Fibroblast of lung (primary cell): ENCODE data around the gene TMEM178A. TPM values are rescaled to one million over a fixed set of nuclear protein-coding genes. Genes with fewer than 3 reads are reported as not detected.

Source experiments
- DNase-seq, 2 donors: peaks; one replicate each; pipeline versions ENCODE4 v3.0.0 to v3.0.0-alpha.2; 2010; ENCODE audit warnings: low read depth in 2 of 2
- H2AFZ ChIP-seq: 2 replicates; pipeline ENCODE4 v1.5.1; 2012; ENCODE audit warnings: low read length, control low read depth, inconsistent platforms
- H3K27ac ChIP-seq: 2 replicates; pipeline ENCODE4 v1.5.1; 2011; ENCODE audit warnings: low read length, control low read depth; ENCODE audit not compliant: insufficient read depth
- H3K27me3 ChIP-seq: 2 replicates; pipeline ENCODE4 v1.5.1; 2011; ENCODE audit warnings: mild to moderate bottlenecking, low read length; ENCODE audit not compliant: control insufficient read depth, insufficient read depth
- H3K36me3 ChIP-seq: 2 replicates; pipeline ENCODE4 v1.5.1; 2011; ENCODE audit warnings: low read length; ENCODE audit not compliant: control insufficient read depth, insufficient read depth
- H3K4me1 ChIP-seq: 2 replicates; pipeline ENCODE4 v1.5.1; 2011; ENCODE audit warnings: low read length; ENCODE audit not compliant: control insufficient read depth, insufficient read depth; ENCODE audit errors: extremely low read depth
- H3K4me2 ChIP-seq: 2 replicates; pipeline ENCODE4 v1.5.1; 2011; ENCODE audit warnings: low read length, control low read depth; ENCODE audit not compliant: insufficient read depth; ENCODE audit errors: extremely low read depth
- H3K4me3 ChIP-seq, 4 experiments: fragments of 200-600 bp in 1 of 4; sonication (generic) in 1 of 4; replicated peaks in 1 of 4; 2 replicates each; pipeline ENCODE4 v1.5.1; 2011 to 2016; ENCODE audit warnings: low read length in 4 of 4, low read depth in 3 of 4, mild to moderate bottlenecking in 3 of 4, control low read depth in 2 of 4, inconsistent platforms in 1 of 4, mixed read lengths in 1 of 4; ENCODE audit not compliant: insufficient read depth in 1 of 4; ENCODE audit errors: control extremely low read depth in 1 of 4
- H3K79me2 ChIP-seq: 2 replicates; pipeline ENCODE4 v1.5.1; 2012; ENCODE audit warnings: mild to moderate bottlenecking, low read length, inconsistent platforms; ENCODE audit not compliant: control insufficient read depth, insufficient read depth
- H3K9ac ChIP-seq: 2 replicates; pipeline ENCODE4 v1.5.1; 2011; ENCODE audit warnings: mild to moderate bottlenecking, low read length, control low read depth; ENCODE audit not compliant: insufficient read depth
- H3K9me3 ChIP-seq: 2 replicates; pipeline ENCODE4 v1.5.1; 2012; ENCODE audit warnings: low read depth, low read length; ENCODE audit not compliant: control insufficient read depth, insufficient read depth
- H4K20me1 ChIP-seq: 2 replicates; pipeline ENCODE4 v1.5.1; 2011; ENCODE audit warnings: low read length; ENCODE audit not compliant: control insufficient read depth, insufficient read depth; ENCODE audit errors: extremely low read depth
- CTCF ChIP-seq, 2 donors: IDR thresholded peaks in 1 of 2; conservative IDR thresholded peaks in 1 of 2; 1 replicate in 1 of 2; 2 replicates in 1 of 2; pipeline ENCODE4 v1.5.1; 2011 to 2012; ENCODE audit warnings: low read length in 2 of 2, control low read depth in 1 of 2, inconsistent platforms in 1 of 2, low read depth in 1 of 2, mild to moderate bottlenecking in 1 of 2
- EZH2 ChIP-seq: IDR thresholded peaks from 2 replicates; pipeline ENCODE4 v1.5.1; 2012; ENCODE audit warnings: low read length, control low read depth, mild to moderate bottlenecking; ENCODE audit errors: missing control alignments
- polyA plus RNA-seq, 2 donors: library from polyadenylated mRNA; depleted of rRNA in 1 of 2; stranded (reverse) in 1 of 2; unstranded in 1 of 2; fragments of >200 nt; gene quantifications; 2 replicates each; pipeline ENCODE4 v1.2.1, GENCODE V29; 2011 to 2012; ENCODE audit warnings: missing spikeins in 1 of 2
- total RNA-seq: library from RNA; depleted of rRNA; stranded (reverse); fragments of >200 nt; gene quantifications from 2 replicates; pipeline ENCODE4 v1.2.1, GENCODE V29; 2014

Gene TMEM178A
- total and polyA plus RNA-seq, 2 donors (not counting 1 experiment from before 2014, with no cell fraction given), result 1.5 to 6.9 TPM

GRCh38 chr2:39647104-39647765 is 18.5 kb upstream of the TMEM178A start:
- H3K9me3 ChIP-seq, result no peaks in the 10 kb centered on the region
- DNase-seq, result no peak
- H3K27ac ChIP-seq, result no peak overlapping the region
- no peak for TF ChIP-seq EZH2
- no peak for TF ChIP-seq CTCF (conservative IDR thresholded peaks at IDR 0.05 in 1 of 2, IDR thresholded peaks at IDR 0.05 in 1 of 2; ENCODE audit: low read depth in 1 of 2, low read length in 2 of 2)
- no peak overlapping the region for H2AFZ ChIP-seq
- no peaks in the 10 kb centered on the region for H3K36me3 ChIP-seq
- no peak overlapping the region for H3K9ac ChIP-seq
- H3K79me2 ChIP-seq, result no peaks in the 10 kb centered on the region
- H3K27me3 ChIP-seq, result no peaks in the 10 kb centered on the region
- H3K4me1 ChIP-seq, result no peaks in the 10 kb centered on the region
- H4K20me1 ChIP-seq, result no peaks in the 10 kb centered on the region
- no peak overlapping the region for H3K4me3 ChIP-seq
- no peak overlapping the region for H3K4me2 ChIP-seq

- no peak overlapping the region for H3K27ac ChIP-seq
- no peak overlapping the region for H3K9ac ChIP-seq
- H4K20me1 ChIP-seq, result no peaks in the 10 kb centered on the region
- no peaks in the 10 kb centered on the region for H3K79me2 ChIP-seq
- H3K4me3 ChIP-seq, result no peak overlapping the region
- no peaks in the 10 kb centered on the region for H3K36me3 ChIP-seq
- H2AFZ ChIP-seq, result no peak overlapping the region
- H3K9me3 ChIP-seq, result no peaks in the 10 kb centered on the region
- no peaks in the 10 kb centered on the region for H3K27me3 ChIP-seq
- no peak for TF ChIP-seq CTCF (conservative IDR thresholded peaks at IDR 0.05 in 1 of 2, IDR thresholded peaks at IDR 0.05 in 1 of 2; ENCODE audit: low read depth in 1 of 2, low read length in 2 of 2)
- no peak for TF ChIP-seq EZH2
- peak in 1 of 2 donors; percentile 17 for DNase-seq
- H3K4me1 ChIP-seq, result no peaks in the 10 kb centered on the region
- H3K4me2 ChIP-seq, result no peak overlapping the region
Measured at GRCh38 chr2:39648580-39648979, 17.1 kb upstream of the TMEM178A start.

- H4K20me1 ChIP-seq, result no peaks in the 10 kb centered on the region
- TF ChIP-seq EZH2 (no peak), CTCF (conservative IDR thresholded peaks at IDR 0.05 in 1 of 2, IDR thresholded peaks at IDR 0.05 in 1 of 2; ENCODE audit: low read depth in 1 of 2, low read length in 2 of 2) (no peak)
Measured at GRCh38 chr2:39649511-39649910, 16.2 kb upstream of the TMEM178A start.

More at GRCh38 chr2:39649511-39649910, 16.2 kb upstream of the TMEM178A start:
- Histone ChIP-seq H3K27me3 (no peaks in the 10 kb centered on the region), H3K4me1 (no peaks in the 10 kb centered on the region), H2AFZ (no peak overlapping the region), H3K36me3 (no peaks in the 10 kb centered on the region), H3K9ac (no peak overlapping the region), H3K4me2 (no peak overlapping the region), H3K9me3 (no peaks in the 10 kb centered on the region), H3K79me2 (no peaks in the 10 kb centered on the region), H3K4me3 (no peak overlapping the region), H3K27ac (no peak overlapping the region)
- DNase-seq, result no peak
